Measurements from ENCODE around the gene ADCY2. TPM values are rescaled to one million over a fixed set of nuclear protein-coding genes. Genes with fewer than 3 reads are reported as not detected.

Gene ADCY2
- total RNA-seq, 4 donors from 2014 or later = 0.34 to 2.7 (median 1.5) TPM

- no peaks in the 10 kb centered on the region for H3K9me3 ChIP-seq
- H3K27ac ChIP-seq = no peak overlapping the region
- intact Hi-C loops (cut with DNase I) = loop anchor here (10.0 kb wide), 1 partner anchor 977 kb away; no protein-coding TSS in a partner anchor
- no peak overlapping the region for H3K4me3 ChIP-seq (replicated peaks in 1 of 3)
- H3K27me3 ChIP-seq = no peaks in the 10 kb centered on the region
- no peaks in the 10 kb centered on the region for H3K36me3 ChIP-seq
- no peak for DNase-seq
- H3K4me1 ChIP-seq = no peaks in the 10 kb centered on the region
- 92 to 93% methylated on average over 5 of the region's 5 CpGs for WGBS, 2 donors
- TF ChIP-seq POLR2A (IDR thresholded peaks at IDR 0.05) = no peak
- TF ChIP-seq CTCF (IDR thresholded peaks at IDR 0.05) = no peak
These were observed 345.6 kb downstream of the ADCY2 start for GRCh38 chr5:7741415-7742065.

- 80 to 98% methylated on average over 5 of the region's 5 CpGs for WGBS, 2 donors
- intact Hi-C loops (cut with DNase I) = loop anchor here (10.0 kb wide), 1 partner anchor 977 kb away; no protein-coding TSS in a partner anchor
- H3K27me3 ChIP-seq = no peaks in the 10 kb centered on the region
These were observed 346.3 kb downstream of the ADCY2 start for GRCh38 chr5:7742241-7742656.

GRCh38 chr5:7745882-7746610, 350.1 kb downstream of the ADCY2 start:
- intact Hi-C loops (cut with DNase I) = loop anchor here (10.0 kb wide), 1 partner anchor 981 kb away; no protein-coding TSS in a partner anchor
- WGBS, 2 donors = 20 to 26% methylated on average over 11 of the region's 11 CpGs
- no peak for TF ChIP-seq POLR2A (IDR thresholded peaks at IDR 0.05)
- peak; percentile 56 to 85 (median 66) for TF ChIP-seq CTCF (IDR thresholded peaks at IDR 0.05)

More at GRCh38 chr5:7742241-7742656, 346.3 kb downstream of the ADCY2 start:
- H3K27ac ChIP-seq = no peak overlapping the region
- H3K4me1 ChIP-seq = no peaks in the 10 kb centered on the region
- DNase-seq = no peak
- H3K4me3 ChIP-seq (replicated peaks in 1 of 3) = no peak overlapping the region
- no peaks in the 10 kb centered on the region for H3K9me3 ChIP-seq
- TF ChIP-seq POLR2A (IDR thresholded peaks at IDR 0.05) = no peak
- no peaks in the 10 kb centered on the region for H3K36me3 ChIP-seq

GRCh38 chr5:7747728-7748127, 351.8 kb downstream of the ADCY2 start:
- WGBS, 2 donors = 92 to 96% methylated on average over 6 of the region's 6 CpGs
- no peak for TF ChIP-seq CTCF (IDR thresholded peaks at IDR 0.05)
- TF ChIP-seq POLR2A (IDR thresholded peaks at IDR 0.05) = no peak
- H3K27ac ChIP-seq = no peak overlapping the region
- intact Hi-C loops (cut with DNase I) = loop anchor here (10.0 kb wide), 1 partner anchor 983 kb away; no protein-coding TSS in a partner anchor
- H3K4me3 ChIP-seq (replicated peaks in 1 of 3) = no peak overlapping the region
- H3K36me3 ChIP-seq = no peaks in the 10 kb centered on the region
- H3K27me3 ChIP-seq = no peaks in the 10 kb centered on the region
- no peaks in the 10 kb centered on the region for H3K4me1 ChIP-seq
- no peaks in the 10 kb centered on the region for H3K9me3 ChIP-seq
- no peak for DNase-seq

More at GRCh38 chr5:7745882-7746610, 350.1 kb downstream of the ADCY2 start:
- Histone ChIP-seq H3K9me3 (no peaks in the 10 kb centered on the region), H3K4me1 (no peaks in the 10 kb centered on the region), H3K36me3 (no peaks in the 10 kb centered on the region), H3K27ac (no peak overlapping the region), H3K27me3 (no peaks in the 10 kb centered on the region), H3K4me3 (replicated peaks in 1 of 3) (no peak overlapping the region)
- peak; percentile 59 to 73 for DNase-seq

GRCh38 chr5:7749626-7750025, 353.7 kb downstream of the ADCY2 start:
- H3K27me3 ChIP-seq = no peaks in the 10 kb centered on the region
- H3K4me3 ChIP-seq (replicated peaks in 1 of 3) = no peak overlapping the region
- no peak for DNase-seq
- no peaks in the 10 kb centered on the region for H3K9me3 ChIP-seq
- H3K4me1 ChIP-seq = no peaks in the 10 kb centered on the region
- H3K27ac ChIP-seq = no peak overlapping the region
- intact Hi-C loops (cut with DNase I) = loop anchor here (10.0 kb wide), 1 partner anchor 985 kb away; no protein-coding TSS in a partner anchor
- H3K36me3 ChIP-seq = no peaks in the 10 kb centered on the region
- WGBS, 2 donors = 80 to 81% methylated on average over 7 of the region's 7 CpGs
- no peak for TF ChIP-seq CTCF (IDR thresholded peaks at IDR 0.05)
- no peak for TF ChIP-seq POLR2A (IDR thresholded peaks at IDR 0.05)
